GM18498 (cell line): Measurements from ENCODE around the gene DEFB119.
"Not testable (repeated sequence)": the region's sequence is repeated elsewhere in the genome, so short reads cannot be mapped to it uniquely, and the experiment has no call there.

Experiments used
- ATAC-seq: cut with Tn5 transposase; IDR thresholded peaks from one replicate; pipeline ENCODE4 v1.9.1; 2021; ENCODE audit warnings: mild to moderate bottlenecking, moderate library complexity; ENCODE audit not compliant: unreplicated experiment

DEFB119 gene

DNA sequence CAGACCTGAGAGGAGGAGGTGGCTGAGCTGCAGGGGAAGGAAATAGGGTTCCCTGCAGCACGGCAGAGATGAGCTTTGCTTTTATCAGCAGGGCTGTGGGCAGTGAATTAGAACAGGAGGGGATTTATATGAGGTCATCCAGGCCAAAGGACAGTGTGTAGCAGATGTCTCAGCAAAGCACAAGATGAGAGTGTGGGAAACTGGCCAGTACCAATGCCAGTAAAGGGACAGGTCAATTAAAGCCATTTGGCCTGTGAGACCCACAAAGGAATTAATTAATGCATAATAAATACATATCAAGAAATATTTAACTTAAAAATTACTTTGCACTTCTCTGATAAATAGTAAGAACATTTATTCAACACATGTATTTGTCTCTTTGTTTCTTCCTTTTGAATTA lies at the start of gene DEFB119:
TSS of gene DEFB119 (minus strand) at position 101 of the 400 bp plus-strand sequence. CDS start 107 bp downstream, outside the sequence.
- ATAC-seq: no peak

DNA sequence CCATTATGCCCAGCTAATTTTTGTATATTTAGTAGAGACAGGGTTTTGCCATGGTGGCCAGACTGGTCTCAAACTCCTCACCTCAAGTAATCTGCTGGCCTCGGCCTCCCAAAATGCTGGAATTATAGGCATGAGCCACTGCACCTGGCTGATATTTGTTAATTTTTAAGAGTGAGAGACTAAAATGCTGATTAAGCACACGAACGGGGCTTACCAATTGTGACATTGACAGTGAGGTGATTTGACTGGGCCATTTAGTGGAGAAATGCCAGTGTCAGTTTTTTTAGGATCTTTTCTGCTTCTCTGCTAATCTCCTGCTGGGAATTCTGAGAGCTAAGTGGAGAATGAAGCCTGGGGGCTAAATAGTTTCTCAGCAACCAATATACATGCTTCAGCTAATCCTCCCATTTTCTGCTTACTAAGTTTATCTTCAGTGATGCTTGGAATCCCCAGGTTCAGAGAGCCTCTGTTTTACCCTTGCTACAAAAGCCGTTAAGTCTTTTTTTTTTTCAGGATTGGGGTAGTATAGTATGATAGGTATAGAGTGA lies 40.3 kb upstream of the DEFB119 start:
- ATAC-seq: no peak

- not testable (repeated sequence) for ATAC-seq
Observed at GRCh38 chr20:31427576-31427975, 37.2 kb upstream of the DEFB119 start.

- ATAC-seq: not testable (repeated sequence)
Observed at GRCh38 chr20:31426891-31427551, 36.6 kb upstream of the DEFB119 start.

DNA sequence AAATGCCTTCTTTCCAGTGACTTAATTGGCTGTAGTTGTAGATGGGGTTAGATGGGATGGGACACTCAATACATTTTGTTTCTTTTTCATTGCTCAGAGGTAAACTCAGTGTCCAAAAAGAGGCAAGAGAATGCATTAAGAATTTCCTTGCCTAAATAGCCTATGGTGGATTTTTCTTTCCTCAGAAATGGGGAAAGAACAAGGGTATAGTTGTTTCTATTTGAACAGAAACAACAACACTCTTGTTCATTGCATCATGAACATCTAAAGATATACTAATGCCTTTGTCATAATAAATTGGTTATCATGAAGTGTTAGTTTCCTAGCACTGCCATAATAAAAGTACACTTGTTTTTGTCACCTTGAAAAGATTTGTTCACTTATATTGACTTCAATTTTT lies 35.4 kb upstream of the DEFB119 start:
- ATAC-seq: no peak

DNA sequence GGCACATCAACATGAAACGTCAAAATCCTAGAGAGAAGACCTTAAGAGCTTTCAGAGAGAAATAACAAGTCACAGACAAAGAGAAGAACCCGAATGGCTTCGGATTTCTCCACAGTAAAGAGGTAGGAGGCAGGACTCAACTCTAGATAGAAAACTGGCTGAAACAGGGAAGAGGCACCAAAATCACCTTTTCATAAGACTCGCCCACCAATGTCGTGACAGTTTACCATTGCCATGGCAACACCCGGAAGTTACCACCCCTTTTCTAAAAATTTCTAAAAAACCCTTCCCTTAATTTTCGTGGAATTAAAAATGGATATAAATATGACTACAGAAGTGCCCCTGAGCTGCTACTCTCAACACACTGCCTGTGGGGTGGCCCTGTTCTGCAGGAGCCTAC lies 27.9 kb upstream of the DEFB119 start:
- ATAC-seq: no peak

DNA sequence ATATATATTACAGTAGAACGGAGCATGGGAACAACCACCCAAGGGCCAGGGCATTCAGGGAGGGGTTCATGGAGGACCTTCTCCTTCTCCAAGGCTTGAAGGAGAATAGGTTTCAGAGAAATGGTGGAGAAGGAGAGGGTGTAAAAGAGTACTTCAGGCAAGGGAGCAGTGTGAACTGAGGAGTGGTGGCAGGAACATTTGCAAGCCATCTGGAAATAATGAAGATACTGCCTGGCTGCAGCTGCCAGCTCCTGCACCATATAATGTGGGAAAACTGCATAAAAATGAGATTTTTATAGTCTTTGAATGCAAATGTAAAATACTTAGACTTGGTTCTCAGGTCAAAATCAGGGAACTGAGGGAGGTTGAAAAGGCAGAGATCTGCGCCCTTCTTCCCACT lies 25.3 kb upstream of the DEFB119 start:
- ATAC-seq: no peak

- ATAC-seq: no peak
Observed at GRCh38 chr20:31414381-31414780, 24.0 kb upstream of the DEFB119 start.

DNA sequence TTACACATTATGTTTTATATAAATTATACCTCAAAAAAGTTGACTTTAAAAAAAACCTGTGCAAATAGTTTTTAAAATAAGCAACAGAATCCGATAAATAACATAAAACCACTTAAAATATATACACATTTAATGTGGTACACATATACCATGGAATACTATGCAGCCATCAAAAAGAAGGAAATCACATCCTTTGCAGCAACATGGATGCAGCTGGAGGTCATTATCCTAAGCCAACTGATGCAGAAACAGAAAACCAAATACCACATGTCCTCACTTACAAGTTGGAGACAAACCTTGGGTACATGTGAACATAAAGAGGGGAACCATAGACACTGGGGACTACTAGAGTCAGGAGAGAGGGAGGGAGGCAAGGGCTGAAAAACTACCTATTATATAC lies 19.6 kb upstream of the DEFB119 start:
- no peak for ATAC-seq

DNA sequence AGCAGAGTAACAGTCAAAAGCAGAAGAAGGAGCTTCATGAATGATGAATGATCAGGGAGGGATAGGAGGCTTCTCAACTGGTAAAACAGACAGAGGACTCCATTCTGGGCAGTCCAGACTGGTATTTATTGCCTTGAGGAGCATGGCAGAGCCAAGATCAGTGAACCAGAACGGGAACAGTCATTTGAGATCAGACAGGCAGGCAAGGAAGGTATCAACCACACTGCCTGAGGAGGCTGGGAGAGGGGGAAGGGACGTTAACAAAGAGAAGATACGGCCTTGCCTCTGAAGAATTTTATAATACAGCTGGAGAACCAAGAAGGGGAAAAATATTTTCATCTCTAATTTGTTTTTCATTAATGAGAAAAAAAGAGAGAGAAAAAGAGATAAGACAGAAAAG lies 15.7 kb upstream of the DEFB119 start, which contains the start of gene DEFB121:
TSS of gene DEFB121 (minus strand) at position 101 of the 400 bp plus-strand sequence. CDS start at position 38, 63 bp downstream.
- no peak for ATAC-seq

DNA sequence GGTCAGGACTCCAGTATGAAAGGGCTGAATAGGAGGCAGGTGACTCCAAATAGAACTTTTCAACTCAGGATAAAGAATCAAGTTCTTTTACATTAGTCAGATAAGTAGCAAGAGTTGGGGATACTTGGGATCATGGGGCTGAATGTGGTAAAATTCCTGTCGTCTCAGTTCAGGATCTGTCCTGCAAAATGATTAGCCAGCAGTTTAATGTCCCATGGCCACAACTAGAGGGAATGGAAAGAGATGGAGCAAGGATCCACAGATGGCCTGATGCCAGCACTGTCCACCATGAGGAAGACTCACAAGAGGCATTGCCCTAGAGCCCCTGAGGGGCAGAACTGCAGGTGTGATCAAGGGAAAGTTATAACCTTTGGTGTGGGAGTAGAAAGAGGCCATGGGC lies 13.5 kb upstream of the DEFB119 start:
- ATAC-seq: no peak

DNA sequence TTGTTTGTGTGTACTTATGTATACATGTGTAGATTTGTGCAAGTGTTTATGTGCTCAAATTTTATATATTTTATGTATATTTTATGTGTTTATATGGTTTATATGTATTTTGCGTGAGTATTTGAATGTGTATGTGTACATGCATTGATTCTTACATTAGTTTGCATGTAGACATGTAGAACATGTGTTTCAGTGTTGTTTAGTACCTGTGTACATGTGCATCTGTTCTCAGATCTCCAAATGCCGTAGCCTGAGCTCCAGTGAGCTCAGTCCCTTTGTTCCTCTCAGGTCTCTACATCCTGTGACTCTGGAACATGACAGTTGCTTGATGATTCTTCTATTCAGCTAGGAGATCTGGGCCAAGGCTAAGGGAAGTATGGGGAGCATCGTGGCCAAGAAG lies 4.5 kb upstream of the DEFB119 start:
- ATAC-seq: no peak

DNA sequence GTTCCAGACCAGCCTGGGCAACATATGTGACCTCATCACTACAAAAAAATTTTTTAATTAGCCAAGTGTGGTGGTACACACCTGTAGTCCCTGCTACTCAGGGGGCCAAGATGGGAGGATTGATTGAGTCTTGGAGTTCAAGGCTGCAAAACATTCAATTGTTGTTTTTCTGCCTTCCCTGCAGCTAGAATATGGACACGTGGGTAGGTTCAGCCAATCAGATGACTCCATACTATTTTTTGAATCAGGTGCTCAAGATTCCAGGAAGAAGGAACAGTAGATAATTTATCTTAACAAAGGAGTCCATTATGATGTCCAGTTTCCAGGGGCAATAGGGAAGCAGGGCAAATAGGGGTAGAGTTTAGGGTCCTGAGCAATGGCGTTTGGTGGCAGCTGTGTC lies 2.4 kb upstream of the DEFB119 start:
- no peak for ATAC-seq

GRCh38 chr20:31374346-31374745 lies 16.0 kb downstream of the DEFB119 start:
- ATAC-seq: no peak

GRCh38 chr20:31368301-31368700 lies 22.1 kb downstream of the DEFB119 start, which contains the start of gene DEFB118:
DEFB118 (plus strand) TSS chr20:31368601; CDS start chr20:31368651, 50 bp downstream.
- no peak for ATAC-seq

DNA sequence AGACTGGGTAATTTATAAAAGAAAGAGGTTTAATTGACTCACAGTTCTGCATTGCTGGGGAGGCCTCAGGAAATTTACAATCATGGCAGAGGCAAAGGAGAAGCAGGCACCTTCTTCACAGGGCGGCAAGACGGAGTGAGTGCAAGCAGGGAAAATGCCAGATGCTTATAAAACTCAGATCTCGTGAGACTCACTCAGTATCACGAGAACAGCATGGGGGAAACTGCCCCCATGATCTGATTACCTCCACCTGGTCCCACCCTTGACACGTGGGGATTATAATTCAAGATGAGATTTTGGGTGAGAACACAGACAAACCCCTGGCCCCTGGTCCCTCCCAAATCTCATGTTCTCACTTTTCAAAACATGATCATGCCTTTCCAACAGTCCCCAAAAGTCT lies 26.1 kb downstream of the DEFB119 start:
- ATAC-seq: not testable (repeated sequence)

- no peak for ATAC-seq
Observed at GRCh38 chr20:31363295-31363694, 27.1 kb downstream of the DEFB119 start.

DNA sequence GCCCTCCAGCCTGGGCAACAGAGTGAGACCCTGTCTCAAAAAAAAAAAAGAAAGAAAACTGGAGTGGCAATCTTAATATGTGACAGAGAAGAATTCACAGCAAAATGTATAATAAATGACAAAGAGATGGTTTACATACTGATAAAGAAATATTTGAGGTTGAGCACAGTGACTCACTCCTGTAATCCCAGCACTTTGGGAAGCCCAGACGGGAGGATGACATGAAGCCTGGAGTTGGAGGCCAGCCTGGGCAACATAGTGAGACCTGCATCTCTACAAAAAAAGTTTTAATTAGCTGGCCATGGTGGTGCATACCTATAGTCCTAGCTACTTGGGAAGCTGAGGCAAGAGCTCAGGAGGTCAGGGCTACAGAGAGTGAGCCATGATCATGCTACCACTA lies 34.4 kb downstream of the DEFB119 start:
- no peak for ATAC-seq

GRCh38 chr20:31341470-31341869 lies 48.9 kb downstream of the DEFB119 start:
- ATAC-seq: no peak

GRCh38 chr20:31330893-31331292 lies 59.5 kb downstream of the DEFB119 start:
- ATAC-seq: no peak
